DND-41 (cell line): ENCODE measurements around the gene RAPGEF5.

ENCODE experiments used
- CTCF ChIP-seq: IDR thresholded peaks from 2 replicates; pipeline ENCODE4 v1.5.1; 2012; ENCODE audit warnings: borderline replicate concordance, low read length, moderate library complexity, mild to moderate bottlenecking; ENCODE audit not compliant: poor library complexity, severe bottlenecking; ENCODE audit errors: extremely low read depth
- EZH2 ChIP-seq: IDR thresholded peaks from 3 replicates; pipeline ENCODE4 v1.6.1; 2012; ENCODE audit warnings: borderline replicate concordance, low read depth, mild to moderate bottlenecking, moderate library complexity, low read length, inconsistent platforms; ENCODE audit not compliant: severe bottlenecking

GRCh38 chr7:22178735-22179134 is 178.2 kb downstream of the RAPGEF5 start:
- TF ChIP-seq CTCF (no peak), EZH2 (no peak)
